ENCODE results near the gene TTC22.

Gene TTC22

GRCh38 chr1:54800041-54800898 lies 853 bp downstream of the TTC22 start:
- no peak for DNase-seq
- Histone ChIP-seq H4K20me1 (ENCODE audit: insufficient read depth, low read length) (no peaks in the 10 kb centered on the region; the same call in 1 of the 2 replicates), H3K27me3 (ENCODE audit: insufficient read depth, low read length, poor library complexity) (peaks cover 5% of the 10 kb centered on the region), H3K9me3 (ENCODE audit: insufficient read depth, low read length, severe bottlenecking) (no peaks in the 10 kb centered on the region), H3K4me1 (ENCODE audit: insufficient read depth, low read length) (no peaks in the 10 kb centered on the region), H3K4me3 (ENCODE audit: low read depth in 1 of 2, low read length in 2 of 2) (no peak overlapping the region), H3K36me3 (ENCODE audit: insufficient read depth, low read length) (no peaks in the 10 kb centered on the region), H3K27ac (ENCODE audit: low read length) (no peak overlapping the region), H3K9ac (ENCODE audit: low read depth, low read length) (no peak overlapping the region), H3K79me2 (ENCODE audit: insufficient read depth, low read length) (no peaks in the 10 kb centered on the region), H2AFZ (ENCODE audit: low read depth, low read length) (no peak overlapping the region), H3K4me2 (ENCODE audit: insufficient read depth, low read length) (no peak overlapping the region)
- no peak for ATAC-seq (ENCODE audit: insufficient read depth, low read depth)
- TF ChIP-seq CTCF (IDR thresholded peaks at IDR 0.05; ENCODE audit: borderline replicate concordance, extremely low read depth, low read length, poor library complexity, severe bottlenecking) (no peak), EZH2 (IDR thresholded peaks at IDR 0.05; ENCODE audit: borderline replicate concordance, low read depth, low read length, severe bottlenecking) (no peak)

DNA sequence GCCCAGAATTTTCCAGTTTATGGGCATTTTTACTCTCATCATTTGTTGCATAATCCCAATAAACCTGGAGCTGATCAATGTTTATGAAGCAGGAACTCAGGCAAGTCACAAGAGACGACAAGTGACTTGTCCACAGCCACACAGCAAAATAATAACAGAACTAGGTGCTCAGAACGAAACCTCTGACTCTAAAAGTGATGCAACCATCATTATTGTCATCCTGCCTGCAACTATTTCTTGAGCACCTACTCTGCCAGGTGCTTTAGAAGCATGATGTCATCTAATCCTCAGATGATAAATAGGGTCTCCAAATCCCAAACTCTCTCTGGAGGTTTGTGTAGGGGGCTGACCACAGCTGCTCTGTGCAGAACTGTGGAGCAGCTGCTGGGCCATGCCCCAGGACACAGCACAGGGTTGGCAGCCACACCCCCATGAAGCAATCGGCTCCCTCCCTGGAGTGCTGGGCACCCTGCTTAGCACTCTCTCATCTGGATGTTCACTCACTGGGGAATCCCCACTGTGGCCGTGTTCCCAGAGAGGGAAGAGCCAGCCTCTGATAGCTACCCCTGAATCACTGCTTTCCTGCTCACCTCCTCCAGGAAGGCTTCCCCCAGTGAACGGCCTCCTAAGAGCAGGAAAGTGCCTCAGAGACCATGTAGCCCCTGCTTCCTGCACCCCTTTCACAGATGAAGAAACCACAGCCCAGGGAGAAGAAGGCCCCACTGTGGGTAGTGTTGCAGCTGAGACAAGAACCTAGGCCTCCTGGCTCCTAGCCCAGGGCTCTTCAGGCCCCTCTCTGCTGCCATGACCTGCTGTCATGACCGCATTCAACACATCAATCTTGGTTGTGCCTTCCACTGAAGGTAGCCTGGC lies 2.1 kb downstream of the TTC22 start:
- DNase-seq (no peak), ATAC-seq (ENCODE audit: insufficient read depth, low read depth) (peak; percentile 42; the same call in 2 of the 3 replicates)
- H3K4me2 ChIP-seq (ENCODE audit: insufficient read depth, low read length): no peak overlapping the region
- no peaks in the 10 kb centered on the region for H3K4me1 ChIP-seq (ENCODE audit: insufficient read depth, low read length)
- no peaks in the 10 kb centered on the region; the same call in 1 of the 2 replicates for H4K20me1 ChIP-seq (ENCODE audit: insufficient read depth, low read length)
- H2AFZ ChIP-seq (ENCODE audit: low read depth, low read length): no peak overlapping the region
- H3K36me3 ChIP-seq (ENCODE audit: insufficient read depth, low read length): no peaks in the 10 kb centered on the region
- TF ChIP-seq EZH2 (IDR thresholded peaks at IDR 0.05; ENCODE audit: borderline replicate concordance, low read depth, low read length, severe bottlenecking) (no peak), CTCF (IDR thresholded peaks at IDR 0.05; ENCODE audit: borderline replicate concordance, extremely low read depth, low read length, poor library complexity, severe bottlenecking) (no peak)
- no peaks in the 10 kb centered on the region for H3K79me2 ChIP-seq (ENCODE audit: insufficient read depth, low read length)
- no peaks in the 10 kb centered on the region for H3K9me3 ChIP-seq (ENCODE audit: insufficient read depth, low read length, severe bottlenecking)
- H3K4me3 ChIP-seq (ENCODE audit: low read depth in 1 of 2, low read length in 2 of 2): no peak overlapping the region
- H3K27ac ChIP-seq (ENCODE audit: low read length): no peak overlapping the region
- H3K27me3 ChIP-seq (ENCODE audit: insufficient read depth, low read length, poor library complexity): peaks cover 8% of the 10 kb centered on the region
- no peak overlapping the region for H3K9ac ChIP-seq (ENCODE audit: low read depth, low read length)

DNA sequence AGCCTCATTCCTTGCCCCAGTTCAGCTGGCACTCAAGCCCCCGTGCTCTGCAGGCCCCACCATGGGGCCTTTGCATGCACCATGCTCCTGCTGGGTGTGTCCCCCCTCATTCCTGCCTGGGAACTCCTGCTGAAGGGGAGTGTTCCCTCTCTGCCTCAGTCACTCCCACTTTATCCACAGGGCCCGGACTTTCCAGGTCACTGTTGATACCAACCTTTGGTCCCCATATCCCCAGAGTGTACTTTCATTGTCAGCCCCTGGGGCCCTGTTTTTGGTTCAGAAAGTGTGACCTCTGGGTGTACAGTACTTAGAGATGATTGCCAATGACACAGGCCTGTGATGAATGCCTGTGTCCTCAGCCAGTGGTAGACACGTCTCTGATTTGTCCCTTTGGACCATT lies 2.9 kb downstream of the TTC22 start:
- no peak for TF ChIP-seq CTCF (IDR thresholded peaks at IDR 0.05; ENCODE audit: borderline replicate concordance, extremely low read depth, low read length, poor library complexity, severe bottlenecking)
- no peak for TF ChIP-seq EZH2 (IDR thresholded peaks at IDR 0.05; ENCODE audit: borderline replicate concordance, low read depth, low read length, severe bottlenecking)
- Histone ChIP-seq H3K4me1 (ENCODE audit: insufficient read depth, low read length) (no peaks in the 10 kb centered on the region), H3K4me2 (ENCODE audit: insufficient read depth, low read length) (no peak overlapping the region), H3K9me3 (ENCODE audit: insufficient read depth, low read length, severe bottlenecking) (no peaks in the 10 kb centered on the region), H3K27me3 (ENCODE audit: insufficient read depth, low read length, poor library complexity) (peaks cover 8% of the 10 kb centered on the region), H2AFZ (ENCODE audit: low read depth, low read length) (no peak overlapping the region), H3K79me2 (ENCODE audit: insufficient read depth, low read length) (no peaks in the 10 kb centered on the region), H3K36me3 (ENCODE audit: insufficient read depth, low read length) (no peaks in the 10 kb centered on the region), H3K9ac (ENCODE audit: low read depth, low read length) (no peak overlapping the region), H3K4me3 (ENCODE audit: low read depth in 1 of 2, low read length in 2 of 2) (no peak overlapping the region), H3K27ac (ENCODE audit: low read length) (no peak overlapping the region), H4K20me1 (ENCODE audit: insufficient read depth, low read length) (no peaks in the 10 kb centered on the region; the same call in 1 of the 2 replicates)
- ATAC-seq (ENCODE audit: insufficient read depth, low read depth) (no peak), DNase-seq (no peak)
